CD4-positive, alpha-beta T cell treated with Interleukin-2 at 100 ng/mL for 4 hours (primary cell): ENCODE measurements around the gene USP17L15.
A peak's percentile ranks its signal among the peaks of the same experiment; 100 is the strongest.
"Not testable (repeated sequence)": the region's sequence is repeated elsewhere in the genome, so short reads cannot be mapped to it uniquely, and the experiment has no call there.

ENCODE experiments used
- DNase-seq: peaks from one replicate; pipeline ENCODE4 v3.0.0-alpha.2; 2020; ENCODE audit warnings: low spot score

Gene USP17L15

GRCh38 chr4:9234085-9234484 is at the start of gene USP17L15:
Gene USP17L15, plus strand, starts transcription at chr4:9234385. Its CDS starts 0 bp downstream, at chr4:9234385.
- DNase-seq, result not testable (repeated sequence)

GRCh38 chr4:9210357-9210756 is 23.8 kb upstream of the USP17L15 start, which contains the start of gene USP17L10:
Gene USP17L10, plus strand, starts transcription at chr4:9210657. Its CDS starts 0 bp downstream, at chr4:9210657.
- not testable (repeated sequence) for DNase-seq

- not testable (repeated sequence) for DNase-seq
Measured at GRCh38 chr4:9214701-9215100, 19.5 kb upstream of the USP17L15 start.

- DNase-seq, result not testable (repeated sequence)
Measured at GRCh38 chr4:9215105-9215504, 19.1 kb upstream of the USP17L15 start, which contains the start of gene USP17L11. Gene USP17L11, plus strand, starts transcription at chr4:9215405. Its CDS starts 0 bp downstream, at chr4:9215405.

- DNase-seq, result not testable (repeated sequence)
Measured at GRCh38 chr4:9219852-9220251, 14.3 kb upstream of the USP17L15 start, which contains the start of gene USP17L12. Gene USP17L12, plus strand, starts transcription at chr4:9220152. Its CDS starts 0 bp downstream, at chr4:9220152.

GRCh38 chr4:9224596-9224995 is 9.6 kb upstream of the USP17L15 start, which contains the start of gene USP17L13:
Gene USP17L13, plus strand, starts transcription at chr4:9224896. Its CDS starts 0 bp downstream, at chr4:9224896.
- DNase-seq, result not testable (repeated sequence)

GRCh38 chr4:9230249-9230648 is 3.9 kb upstream of the USP17L15 start:
- DNase-seq, result not testable (repeated sequence)

- peak; percentile 18 for DNase-seq
Measured at GRCh38 chr4:9238461-9238860, 4.3 kb downstream of the USP17L15 start.

- not testable (repeated sequence) for DNase-seq
Measured at GRCh38 chr4:9243579-9243978, 9.4 kb downstream of the USP17L15 start, which contains the start of gene USP17L17. Gene USP17L17, plus strand, starts transcription at chr4:9243879. Its CDS starts 0 bp downstream, at chr4:9243879.

- DNase-seq, result peak; percentile 0
Measured at GRCh38 chr4:9247953-9248680, 13.9 kb downstream of the USP17L15 start, which contains the start of gene USP17L18. Gene USP17L18, plus strand, starts transcription at chr4:9248630. Its CDS starts 0 bp downstream, at chr4:9248630.

- DNase-seq, result not testable (repeated sequence)
Measured at GRCh38 chr4:9253078-9253477, 18.9 kb downstream of the USP17L15 start, which contains the start of gene USP17L19. Gene USP17L19, plus strand, starts transcription at chr4:9253378. Its CDS starts 0 bp downstream, at chr4:9253378.

- DNase-seq, result not testable (repeated sequence)
Measured at GRCh38 chr4:9257824-9258223, 23.6 kb downstream of the USP17L15 start, which contains the start of gene USP17L20. Gene USP17L20, plus strand, starts transcription at chr4:9258124. Its CDS starts 0 bp downstream, at chr4:9258124.

- not testable (repeated sequence) for DNase-seq
Measured at GRCh38 chr4:9262572-9262971, 28.4 kb downstream of the USP17L15 start, which contains the start of gene USP17L21. Gene USP17L21, plus strand, starts transcription at chr4:9262872. Its CDS starts 0 bp downstream, at chr4:9262872.

GRCh38 chr4:9267319-9267718 is 33.1 kb downstream of the USP17L15 start, which contains the start of gene USP17L22:
Gene USP17L22, plus strand, starts transcription at chr4:9267619. Its CDS starts 0 bp downstream, at chr4:9267619.
- not testable (repeated sequence) for DNase-seq

- DNase-seq, result not testable (repeated sequence)
Measured at GRCh38 chr4:9271719-9272118, 37.5 kb downstream of the USP17L15 start.
